GM13976 (cell line): ENCODE results near the gene MRPL57.
"Not testable (repeated sequence)": the region's sequence is repeated elsewhere in the genome, so short reads cannot be mapped to it uniquely, and the experiment has no call there.

Experiments
- DNase-seq: peaks from one replicate; pipeline ENCODE4 v3.0.0; 2012; ENCODE audit warnings: low spot score
- CTCF ChIP-seq: IDR thresholded peaks from 2 replicates; pipeline ENCODE4 v1.5.1; 2012; ENCODE audit warnings: borderline replicate concordance, mild to moderate bottlenecking; ENCODE audit not compliant: insufficient read depth; ENCODE audit errors: extremely low read depth, missing control alignments, control extremely low read depth
- in situ Hi-C: fragments of 300-500 bp; cut with MboI; formaldehyde crosslinking; loops from one replicate; pipeline ENCODE4 v1.12.0; 2022; ENCODE audit warnings: low sequenced_read_pairs, mixed read lengths, inconsistent platforms; ENCODE audit not compliant: unreplicated experiment

MRPL57 gene

GRCh38 chr13:21176215-21176981 is at the start of gene MRPL57, which contains the start of gene SKA3:
Gene MRPL57 (plus strand): TSS chr13:21176658. CDS start chr13:21176917, 259 bp downstream.
Gene SKA3 (minus strand): TSS chr13:21176552. CDS start chr13:21176477, 75 bp downstream.
- in situ Hi-C loops: no loop called here
- TF ChIP-seq CTCF: no peak
- DNase-seq: peak; percentile 98

GRCh38 chr13:21130116-21130515 is 46.3 kb upstream of the MRPL57 start:
- DNase-seq: no peak
- in situ Hi-C loops: no loop called here
- no peak for TF ChIP-seq CTCF

- no peak for TF ChIP-seq CTCF
- in situ Hi-C loops: no loop called here
- no peak for DNase-seq
Observed at GRCh38 chr13:21133077-21133476, 43.4 kb upstream of the MRPL57 start.

- DNase-seq: no peak
- in situ Hi-C loops: no loop called here
- TF ChIP-seq CTCF: no peak
Observed at GRCh38 chr13:21134475-21134874, 42.0 kb upstream of the MRPL57 start.

GRCh38 chr13:21135833-21136232 is 40.6 kb upstream of the MRPL57 start:
- in situ Hi-C loops, DNase-seq: not testable (repeated sequence)

- DNase-seq: no peak
- no peak for TF ChIP-seq CTCF
- in situ Hi-C loops: no loop called here
Observed at GRCh38 chr13:21137696-21138095, 38.8 kb upstream of the MRPL57 start.

- in situ Hi-C loops: no loop called here
- TF ChIP-seq CTCF: no peak
- no peak for DNase-seq
Observed at GRCh38 chr13:21138561-21138960, 37.9 kb upstream of the MRPL57 start.
